Kasumi-1 (cell line): Measurements from ENCODE around the gene COL9A3.
A peak's percentile ranks its signal among the peaks of the same experiment; 100 is the strongest.

ENCODE experiments used
- DNase-seq, 2 experiments: peaks; one replicate each; lab custom pipeline; 2025; lab: John Stamatoyannopoulos, UW

The COL9A3 gene

DNA sequence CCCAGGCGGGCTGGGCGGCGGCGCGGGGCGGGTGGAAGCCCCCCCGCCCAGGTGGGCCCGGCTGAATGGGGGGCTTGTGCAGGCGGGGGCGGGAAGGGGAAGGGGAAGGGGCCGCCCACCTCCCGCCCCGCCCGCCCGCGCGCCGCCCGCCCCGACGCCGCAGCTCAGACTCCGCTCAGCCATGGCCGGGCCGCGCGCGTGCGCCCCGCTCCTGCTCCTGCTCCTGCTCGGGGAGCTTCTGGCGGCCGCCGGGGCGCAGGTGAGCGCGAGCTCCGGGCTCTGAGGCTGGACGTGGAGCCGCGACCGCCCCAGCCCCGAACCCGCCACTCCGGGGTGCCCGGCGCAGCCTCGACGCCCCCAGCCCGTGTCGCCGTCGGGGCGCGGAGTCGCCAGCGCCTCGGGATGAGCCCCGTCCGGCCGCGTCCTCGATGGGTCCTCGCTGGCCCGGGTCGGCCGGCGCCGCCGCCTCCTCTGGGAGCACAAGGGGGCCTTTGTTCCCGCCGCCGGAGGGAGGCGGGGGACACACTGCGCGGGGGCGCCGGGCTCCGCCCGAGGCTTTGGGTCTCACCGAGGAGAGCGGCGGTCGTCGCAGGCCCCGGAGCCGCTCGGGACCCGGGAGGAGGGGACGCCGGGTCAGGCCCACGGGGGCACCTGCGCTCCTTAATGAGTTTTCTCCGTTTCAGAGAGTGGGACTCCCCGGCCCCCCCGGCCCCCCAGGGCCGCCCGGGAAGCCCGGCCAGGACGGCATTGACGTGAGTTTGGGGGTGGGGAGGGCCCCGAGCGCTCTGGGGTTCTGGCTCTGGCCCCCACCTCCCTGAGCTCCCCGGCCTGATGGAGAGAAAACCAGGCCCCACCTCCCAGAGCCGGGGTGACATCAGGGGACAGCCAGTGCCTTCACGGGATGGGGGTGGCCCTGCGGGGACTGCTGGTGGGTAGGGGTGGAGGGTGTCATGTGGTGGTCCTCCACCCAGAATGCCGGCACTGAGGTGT, at the start of gene COL9A3:
COL9A3 (plus strand) TSS at position 167 of the 990 bp plus-strand sequence; CDS start at position 182, 15 bp downstream.
- DNase-seq: no peak

DNA sequence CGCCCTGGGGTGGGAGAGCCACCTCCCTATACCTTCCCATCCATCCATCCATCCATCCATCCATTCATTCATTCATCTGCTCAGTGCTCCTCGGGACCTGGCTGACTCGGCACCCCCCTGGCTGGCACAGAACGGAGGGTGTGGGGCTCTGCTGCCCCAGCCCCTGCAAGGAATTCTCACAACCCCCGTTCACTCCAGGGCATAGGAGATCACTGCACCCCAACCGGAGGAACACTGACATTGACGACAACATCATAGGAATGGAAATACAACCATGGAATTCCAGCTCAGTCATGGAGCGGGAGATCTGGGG, 48.7 kb upstream of the COL9A3 start:
- no peak for DNase-seq

DNA sequence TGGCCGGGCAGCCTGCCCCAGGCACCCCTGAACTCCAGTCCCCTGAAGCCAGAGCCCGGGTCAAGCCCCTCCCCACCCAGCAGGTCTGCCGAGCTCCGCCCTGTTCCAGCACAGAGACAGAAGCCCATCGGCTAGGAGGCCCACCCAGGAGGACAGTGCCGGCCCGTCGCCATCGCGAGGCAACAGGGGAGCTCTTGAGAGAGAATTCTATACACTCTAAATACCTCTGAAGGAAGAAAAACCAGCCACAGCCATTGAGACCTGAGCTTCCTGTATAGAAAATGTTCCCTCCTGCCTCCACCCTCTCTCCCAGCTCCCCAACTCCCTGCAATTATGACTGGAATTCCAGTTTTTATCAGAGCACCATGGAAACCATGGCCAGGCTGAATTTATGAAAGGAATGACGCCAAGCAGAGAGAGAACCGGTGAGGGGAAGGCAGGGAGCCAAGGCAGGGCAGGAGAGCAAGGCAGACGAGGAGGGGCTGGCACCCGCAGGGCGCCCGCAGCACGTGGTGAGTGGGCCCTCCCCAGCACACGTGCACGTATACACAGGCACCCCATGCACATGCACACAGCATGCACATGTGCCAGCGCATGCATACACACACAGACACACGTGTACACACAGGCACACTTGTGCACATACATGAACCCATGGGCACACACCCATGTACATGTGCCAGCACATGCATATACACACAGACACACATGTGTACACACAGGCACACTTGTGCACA, 48.1 kb upstream of the COL9A3 start:
- DNase-seq: no peak

DNA sequence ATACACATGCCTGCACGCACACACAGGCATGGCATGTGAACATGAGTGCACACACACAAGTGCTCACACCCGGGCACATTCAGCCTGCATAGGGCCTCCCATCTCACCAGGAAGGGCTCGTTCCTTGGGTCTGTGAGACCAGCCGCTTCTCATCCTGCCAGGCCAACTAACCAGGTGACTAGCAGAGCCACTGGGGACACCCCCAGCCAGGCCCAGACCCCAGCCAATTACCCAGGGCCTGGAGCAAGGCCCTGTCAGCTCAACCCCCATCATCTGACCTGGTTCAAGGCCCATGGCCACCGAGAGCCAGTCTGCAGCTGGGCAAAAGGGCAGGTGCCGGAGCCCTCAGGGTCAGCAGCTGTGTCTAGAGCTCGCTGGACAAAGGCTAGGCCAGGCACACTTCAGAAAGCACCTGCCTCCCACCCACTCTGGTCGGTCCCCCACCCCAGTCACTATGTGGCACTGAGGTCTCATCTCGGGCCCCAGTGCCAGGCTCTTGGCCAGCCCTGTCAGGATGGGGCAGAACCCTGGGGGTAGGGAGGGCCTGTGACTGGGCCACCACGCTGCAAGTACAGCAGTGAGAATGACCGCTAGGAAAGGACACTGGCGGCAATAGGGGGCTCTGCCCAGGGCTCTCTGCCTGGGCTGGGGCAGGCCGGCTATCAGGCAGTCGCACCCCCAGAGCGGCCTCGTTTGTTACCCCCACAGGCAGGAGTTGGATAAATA, 47.3 kb upstream of the COL9A3 start:
- no peak for DNase-seq

DNA sequence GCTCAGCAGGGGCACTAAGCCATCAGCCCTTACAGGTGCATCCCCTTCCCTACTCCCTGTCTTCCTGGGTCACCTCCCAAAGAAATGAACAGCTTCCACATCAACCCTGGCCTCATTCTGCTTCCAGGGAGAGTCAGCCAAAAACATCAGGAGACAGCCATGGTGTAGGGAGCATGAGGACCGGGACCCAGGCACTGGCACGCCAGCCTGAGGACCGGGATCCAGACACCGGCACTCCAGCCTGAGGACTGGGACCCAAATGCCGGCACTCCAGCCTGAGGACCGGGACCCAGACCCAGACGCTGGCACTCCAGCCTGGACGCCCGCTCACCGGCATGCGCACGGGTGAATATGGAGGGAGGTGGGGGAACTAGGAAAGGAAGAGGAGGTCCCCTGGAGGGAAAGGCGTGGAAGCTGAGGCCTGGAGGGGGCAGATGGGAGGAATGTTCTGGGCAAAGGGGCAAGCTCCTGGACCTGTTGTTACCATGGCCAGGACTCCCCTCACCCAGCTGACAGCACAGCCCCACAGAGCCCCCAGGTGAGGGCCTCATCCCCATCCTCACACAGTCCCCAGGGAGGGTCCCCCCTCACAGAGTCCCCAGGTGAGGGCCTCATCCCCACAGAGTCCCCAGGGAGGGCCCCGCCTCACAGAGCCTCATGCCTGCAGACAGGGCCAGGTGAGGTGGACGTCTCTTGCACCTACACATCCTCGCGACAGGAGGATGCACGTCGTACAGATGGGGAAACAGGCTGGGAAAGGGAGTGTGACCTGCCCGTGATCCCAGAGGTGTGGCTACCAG, 46.5 kb upstream of the COL9A3 start:
- no peak for DNase-seq

DNA sequence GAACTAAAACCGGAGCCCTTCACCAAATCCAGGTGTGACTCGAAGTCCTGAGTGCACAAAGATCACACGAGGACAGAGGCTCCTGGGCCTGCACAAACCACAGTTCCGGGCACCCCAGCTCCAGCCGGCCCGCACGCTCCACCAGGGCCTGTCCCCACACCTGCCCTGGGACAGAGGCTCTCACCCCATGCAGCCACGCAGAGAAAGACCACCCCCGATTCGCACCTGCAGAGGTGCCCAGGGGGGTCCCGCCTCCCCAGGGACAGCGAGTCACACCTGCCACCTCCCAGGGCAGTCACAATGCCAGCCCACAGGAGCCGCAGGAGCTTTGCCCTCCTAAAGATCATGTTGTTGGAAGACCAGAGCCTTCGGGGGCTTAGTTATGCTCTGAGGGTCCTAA, 45.9 kb upstream of the COL9A3 start:
- DNase-seq: no peak

DNA sequence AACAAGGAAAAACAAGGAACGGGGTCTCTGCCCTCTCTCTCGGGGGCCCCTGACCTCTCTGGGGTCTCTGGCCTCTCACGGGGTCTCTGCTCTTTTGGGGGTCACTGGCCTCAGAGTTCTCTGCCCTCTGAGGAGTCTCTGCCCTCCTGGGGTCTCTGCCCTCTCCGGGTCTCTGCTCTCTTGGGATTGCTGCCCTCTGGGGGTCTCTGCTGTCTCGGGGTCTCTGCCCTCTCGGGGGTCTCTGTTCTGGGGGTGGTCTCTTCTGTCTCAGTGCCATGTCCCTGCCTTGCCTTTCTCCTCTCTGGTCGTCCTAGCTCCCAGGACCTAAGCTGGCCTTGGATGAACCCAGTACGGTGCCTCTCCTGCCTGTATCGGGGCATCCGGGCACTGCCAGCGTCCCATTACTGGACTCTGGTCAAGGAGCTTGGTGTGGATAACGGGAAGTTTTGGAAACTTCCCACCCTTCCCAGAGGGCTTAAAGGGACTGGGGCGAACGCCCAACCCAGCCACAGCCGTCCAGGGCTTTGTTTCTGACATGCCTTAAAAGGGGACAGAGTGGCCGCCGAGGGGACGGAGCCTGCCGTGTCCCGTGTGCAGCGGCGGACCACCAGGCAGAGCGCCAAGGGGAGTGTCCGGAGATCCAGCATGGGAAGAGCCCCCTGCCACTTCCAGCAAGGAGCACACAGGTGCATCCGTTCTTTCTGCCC, 45.3 kb upstream of the COL9A3 start:
- no peak for DNase-seq

DNA sequence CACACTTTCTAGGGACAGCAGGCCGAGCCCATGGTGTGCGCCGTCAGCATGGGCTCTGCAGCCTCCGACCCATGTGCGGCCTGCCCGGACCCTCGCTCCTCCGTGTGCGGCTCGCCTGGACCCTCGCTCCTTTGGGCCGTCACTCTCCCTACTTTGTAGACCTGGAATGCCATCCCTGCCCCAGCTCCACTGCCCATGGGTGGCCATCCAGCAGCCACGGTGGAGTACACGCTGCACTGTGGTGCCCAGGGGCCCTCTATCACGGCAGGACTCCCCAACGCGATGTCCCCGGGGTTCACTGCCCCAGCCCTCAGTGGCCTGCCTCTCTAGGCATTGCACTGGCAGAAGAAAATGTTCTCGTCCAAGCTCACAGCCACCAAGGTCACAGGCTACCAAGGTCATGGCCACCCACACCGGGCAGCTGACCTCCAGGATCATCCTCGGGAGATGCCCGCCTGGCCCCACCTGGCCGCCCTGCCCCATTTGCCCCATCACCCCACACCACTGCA, 44.7 kb upstream of the COL9A3 start:
- no peak for DNase-seq

DNA sequence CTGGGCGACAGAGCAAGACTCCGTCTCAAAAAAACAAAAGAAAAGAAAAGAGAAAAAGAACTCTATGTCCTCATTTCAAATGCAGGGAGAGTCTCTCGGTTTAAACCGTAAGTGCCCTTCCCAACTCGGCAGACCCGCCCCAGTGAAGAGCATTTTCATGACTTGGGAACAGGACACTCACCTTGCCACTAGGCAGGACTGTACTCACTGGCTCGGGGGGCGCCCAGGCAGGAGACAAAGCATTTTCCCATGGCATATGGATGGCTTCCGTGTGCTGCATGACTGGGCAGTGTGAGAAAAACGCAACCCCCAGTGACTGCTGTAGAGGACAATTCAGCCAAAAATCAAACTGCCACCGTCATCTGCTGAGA, 44.2 kb upstream of the COL9A3 start:
- DNase-seq: no peak

DNA sequence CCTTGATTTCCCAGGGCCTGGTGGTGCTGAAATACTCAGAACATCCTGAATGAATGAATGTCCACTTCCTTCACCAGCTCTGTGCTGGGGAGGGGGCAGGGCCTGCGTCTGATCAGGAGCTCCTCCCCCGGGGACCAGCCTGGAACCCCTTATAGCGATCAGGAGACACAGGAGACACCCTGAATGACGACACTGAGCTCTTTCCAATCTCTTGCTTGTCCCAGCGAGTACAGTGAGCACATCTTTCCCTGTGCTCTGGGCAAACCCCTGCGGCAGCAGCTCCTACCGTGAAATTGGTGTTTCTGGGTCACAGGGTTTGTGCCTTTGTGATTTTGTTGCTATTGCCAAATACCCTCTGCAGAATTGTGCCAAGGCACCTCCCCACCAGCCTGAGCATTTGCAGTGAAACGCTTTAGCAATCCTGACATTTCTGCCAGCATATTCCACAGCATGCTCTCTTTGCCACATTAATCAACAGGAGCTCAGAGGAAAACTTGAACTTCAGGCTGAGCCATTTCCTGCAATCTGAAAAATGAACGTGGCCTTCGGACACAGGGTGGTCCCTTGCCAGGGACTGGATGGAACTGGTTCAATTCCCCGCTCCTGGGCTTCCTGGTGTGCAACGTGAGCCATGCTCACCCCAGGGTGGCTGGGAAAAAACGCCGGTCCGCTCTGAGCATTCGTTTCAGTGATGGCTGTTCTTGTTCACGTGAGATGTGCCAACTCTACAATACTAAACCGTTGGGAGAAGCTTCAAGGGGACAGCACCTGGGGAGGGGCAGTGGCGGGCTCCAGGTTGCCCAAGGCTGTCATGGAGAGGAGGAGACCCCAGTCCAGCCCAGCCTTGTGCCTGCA, 43.6 kb upstream of the COL9A3 start:
- no peak for DNase-seq

DNA sequence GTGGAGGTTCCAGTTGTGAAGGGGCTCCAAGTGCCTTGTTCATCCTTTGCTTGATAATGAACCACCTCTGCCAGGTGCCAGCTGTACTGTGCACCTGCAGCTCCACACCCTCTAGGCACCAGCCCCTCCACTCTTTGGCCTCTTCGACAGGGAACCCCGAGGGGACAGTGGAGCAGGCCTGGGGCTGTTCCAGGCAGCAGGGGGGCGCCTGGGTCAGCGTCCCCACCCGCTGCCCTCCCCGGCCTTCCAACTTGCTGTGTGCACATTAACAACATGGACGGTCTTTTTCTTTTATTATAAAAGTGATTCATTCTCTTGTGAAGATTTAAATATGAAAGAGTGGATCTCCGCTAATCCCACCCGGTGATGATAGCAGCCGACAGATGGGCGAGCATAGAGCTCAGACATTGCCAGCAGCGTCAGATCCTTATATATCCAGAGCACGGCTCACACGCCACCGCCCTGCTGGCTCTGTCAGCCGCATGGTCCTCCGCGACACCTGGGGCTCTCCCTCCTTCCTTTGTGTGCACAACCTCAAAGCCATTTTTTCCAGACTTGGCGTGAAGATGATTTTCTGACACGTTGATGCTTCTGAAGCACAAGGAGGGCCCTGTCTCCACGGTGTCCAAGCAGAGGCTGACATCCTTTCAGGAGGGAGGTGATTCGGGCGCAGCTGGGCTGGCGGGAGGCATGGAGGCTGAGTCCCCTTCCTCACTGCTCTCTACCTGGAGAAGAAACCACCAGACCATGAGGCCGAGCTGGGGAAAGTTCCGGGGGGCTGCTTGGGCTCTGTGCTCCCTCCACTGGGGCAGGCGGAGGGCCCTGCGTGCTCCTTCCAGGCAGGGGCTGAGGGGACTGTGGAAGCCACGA, 42.8 kb upstream of the COL9A3 start:
- no peak for DNase-seq

DNA sequence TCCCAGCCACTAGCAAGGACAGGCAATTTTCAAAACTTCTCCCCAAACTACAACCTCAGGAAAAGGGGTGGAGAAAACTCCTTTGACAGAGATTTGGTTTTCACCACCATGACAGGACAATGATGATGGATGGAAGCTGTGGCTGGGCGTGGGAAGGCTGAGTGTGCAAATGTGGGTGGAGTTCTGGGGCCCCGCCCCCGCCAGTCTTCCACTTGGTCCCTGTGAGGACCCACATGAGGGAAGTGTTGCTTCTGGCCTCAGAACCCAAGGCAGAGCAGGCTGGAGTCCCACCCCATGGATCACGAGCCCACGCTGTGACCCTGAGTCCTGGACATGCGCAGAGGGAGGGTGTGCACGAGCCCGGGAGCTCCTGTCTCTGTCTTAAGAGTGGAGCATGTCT, 42.1 kb upstream of the COL9A3 start:
- DNase-seq: no peak

DNA sequence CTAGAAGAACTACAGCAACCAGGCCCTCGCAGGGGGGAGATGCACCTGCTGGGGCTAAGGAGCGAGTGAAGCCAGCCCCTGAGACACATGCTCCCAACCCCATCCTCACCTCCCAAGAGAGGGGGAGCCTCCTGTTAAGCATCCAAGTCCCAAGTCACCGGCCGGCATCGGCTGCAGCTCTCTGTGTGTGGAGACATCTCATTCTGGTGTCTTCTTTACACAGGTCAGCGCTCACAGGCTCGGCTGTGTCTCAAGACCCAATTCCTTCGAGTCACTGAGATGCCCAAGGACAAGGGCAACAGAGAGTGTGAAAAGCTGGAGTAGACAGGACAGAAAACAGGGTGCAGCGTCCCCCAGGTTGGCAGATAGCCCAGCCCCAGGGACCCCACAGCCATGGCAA, 41.6 kb upstream of the COL9A3 start:
- DNase-seq: no peak

DNA sequence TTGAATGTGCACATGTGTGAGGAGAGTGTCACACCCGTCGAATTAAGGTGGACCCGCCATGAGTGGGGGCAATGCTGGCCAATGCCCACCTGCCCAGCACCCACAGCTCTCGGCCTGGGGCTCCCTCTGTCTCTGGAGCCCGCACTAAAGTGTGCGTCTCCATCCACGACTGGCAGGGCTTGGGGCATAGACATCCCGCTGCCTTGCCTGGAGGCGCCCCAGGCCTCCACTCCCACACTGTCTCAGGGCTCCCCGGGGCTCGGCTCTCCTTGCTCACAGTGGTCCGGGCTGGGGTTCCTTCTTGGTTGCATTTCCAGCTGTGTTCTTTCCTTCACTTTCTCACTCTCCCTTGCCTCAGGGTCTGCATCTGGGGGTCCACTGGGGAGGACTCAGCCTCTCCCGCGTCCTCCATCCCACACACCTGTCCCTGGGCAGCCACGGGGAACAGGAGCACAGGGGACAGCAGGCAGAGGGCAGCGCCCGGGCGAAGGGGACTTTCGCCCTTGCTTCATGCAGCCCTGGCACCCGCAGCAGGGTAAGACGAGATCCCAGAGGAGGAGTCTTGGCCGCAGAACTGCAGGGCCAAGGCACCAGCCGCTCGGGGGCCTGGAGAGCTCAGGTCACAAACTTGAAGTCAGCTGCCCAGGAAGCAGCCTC, 40.7 kb upstream of the COL9A3 start:
- no peak for DNase-seq

DNA sequence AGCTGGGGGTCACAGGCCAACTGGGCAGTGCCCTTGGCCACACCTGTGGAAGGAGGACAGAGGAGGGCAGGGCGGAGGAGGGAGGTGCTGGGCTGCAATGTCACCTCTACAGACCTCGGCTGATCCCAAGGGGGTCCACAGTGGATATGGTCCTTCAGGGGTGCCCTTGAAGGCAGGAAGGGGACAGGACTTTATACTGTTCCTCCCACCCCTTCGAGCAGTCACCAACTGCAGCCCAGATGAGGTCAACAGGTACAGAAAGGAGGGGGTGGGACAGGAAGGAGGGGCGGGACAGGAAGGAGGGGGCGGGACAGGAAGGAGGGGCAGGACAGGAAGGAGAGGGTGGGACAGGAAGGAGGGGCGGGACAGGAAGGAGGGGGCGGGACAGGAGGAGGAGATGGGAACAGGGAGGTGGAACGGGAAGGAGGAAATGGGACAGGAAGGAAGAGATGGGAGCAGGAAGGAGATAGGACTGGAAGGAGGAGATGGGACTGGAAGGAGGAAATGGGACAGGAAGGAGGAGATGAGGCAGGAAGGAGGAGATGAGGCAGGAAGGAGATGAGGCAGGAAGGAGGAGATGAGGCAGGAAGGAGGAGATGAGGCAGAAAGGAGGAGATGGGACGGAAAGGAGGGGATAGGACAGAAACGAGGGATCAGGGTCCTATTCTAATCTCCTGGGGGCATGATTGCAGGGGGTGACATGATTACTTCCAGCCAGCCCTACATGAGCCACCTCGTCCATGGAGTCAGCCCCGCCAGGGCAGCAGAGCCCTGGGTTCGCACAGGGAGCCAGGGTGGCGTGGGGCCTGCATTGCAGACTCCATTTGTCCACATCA, 39.9 kb upstream of the COL9A3 start:
- peak in 1 of 2 experiments; percentile 17 for DNase-seq

DNA sequence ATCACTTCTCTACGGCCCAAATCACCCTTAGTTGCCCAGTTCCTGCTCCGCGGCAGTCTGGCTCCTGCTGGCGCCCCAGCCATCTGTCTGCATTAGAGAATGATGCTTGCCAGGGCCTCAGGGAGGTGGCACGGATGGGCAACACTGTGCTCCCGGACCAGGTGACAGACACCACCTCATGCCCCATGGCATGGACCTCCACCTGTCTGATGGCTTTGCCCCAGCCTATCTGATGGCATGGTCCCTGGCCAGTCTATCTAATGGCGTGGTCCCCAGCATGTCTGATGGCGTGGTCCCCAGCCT, 39.4 kb upstream of the COL9A3 start:
- DNase-seq: no peak

DNA sequence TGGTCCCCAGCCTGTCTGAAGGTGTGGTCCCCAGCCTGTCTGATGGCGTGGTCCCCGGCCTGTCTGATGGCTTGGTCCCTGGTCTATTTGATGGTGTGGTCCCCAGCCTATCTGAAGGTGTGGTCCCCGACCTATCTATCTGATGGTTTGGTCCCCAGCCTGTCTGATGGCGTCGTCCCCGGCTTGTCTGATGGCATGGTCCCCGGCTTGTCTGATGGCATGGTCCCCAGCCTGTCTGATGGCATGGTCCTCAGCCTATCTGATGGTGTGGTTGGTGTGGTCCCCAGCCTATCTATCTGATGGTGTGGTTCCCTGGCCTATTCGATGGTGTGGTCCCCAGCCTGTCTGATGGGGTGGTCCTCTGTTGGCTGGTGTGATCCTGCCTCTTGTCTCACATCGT, 38.8 kb upstream of the COL9A3 start:
- DNase-seq: no peak
